Measurements from ENCODE around the gene ZNF839. TPM values are rescaled to one million over a fixed set of nuclear protein-coding genes. Genes with fewer than 3 reads are reported as not detected.

ZNF839 gene
- total and polyA plus RNA-seq, 2 of the 4 experiments (the other 2 are of a cell fraction): 5.7 to 10.7 TPM

DNA sequence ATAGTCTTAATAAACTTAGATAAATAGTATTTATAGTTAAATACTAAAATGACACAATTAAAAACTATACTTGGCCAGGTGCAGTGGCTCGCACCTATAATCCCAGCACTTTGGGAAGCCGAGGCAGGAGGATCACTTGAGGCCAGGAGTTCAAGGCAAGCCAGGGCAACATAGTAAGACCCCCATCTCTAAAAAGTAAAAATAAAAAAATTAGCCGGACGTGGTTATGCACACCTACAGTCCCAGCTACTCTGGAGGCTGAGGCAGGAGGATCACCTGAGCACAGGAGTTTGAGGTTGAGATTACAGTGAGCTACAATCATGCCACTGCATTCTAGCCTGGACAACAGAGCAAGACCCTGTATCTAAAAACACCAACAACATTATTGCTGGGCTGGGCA lies 27.1 kb downstream of the ZNF839 start:
- TF ChIP-seq RAD21 (IDR thresholded peaks at IDR 0.05; ENCODE audit: low read length) (no peak), FOS (IDR thresholded peaks at IDR 0.05; ENCODE audit: low read depth, low read length) (no peak), POLR2A (IDR thresholded peaks at IDR 0.05; ENCODE audit: low read depth, low read length) (no peak), RFX5 (IDR thresholded peaks at IDR 0.05; ENCODE audit: low read depth, low read length) (no peak), CHD1 (IDR thresholded peaks at IDR 0.05; ENCODE audit: low read depth, low read length) (no peak), BHLHE40 (IDR thresholded peaks at IDR 0.05; ENCODE audit: low read depth, low read length) (no peak), NFE2L2 (IDR thresholded peaks at IDR 0.05; ENCODE audit: low read depth, low read length) (no peak)
- WGBS, 2 experiments (ENCODE audit: extremely low coverage in 2 of 2, insufficient read length in 1 of 2): no CpG with 5 or more reads among the region's 4 CpGs
- dilution Hi-C loops (cut with HindIII; ENCODE audit: low sequenced_read_pairs, unreplicated experiment): no loop called here

More for the DNA sequence above, 27.1 kb downstream of the ZNF839 start:
- Histone ChIP-seq H3K14ac (replicated peaks; ENCODE audit: low read depth, low read length) (no peak overlapping the region), H2AFZ (replicated peaks; ENCODE audit: low read length, poor library complexity) (no peak overlapping the region), H4K8ac (ENCODE audit: low read depth in 2 of 2, low read length in 2 of 2) (no peak overlapping the region), H3K9me3 (ENCODE audit: control insufficient read depth, insufficient read depth, low read length) (no peaks in the 10 kb centered on the region), H3K79me1 (ENCODE audit: low read depth in 1 of 2, low read length in 2 of 2) (0 out of 4 replicates have a peak, but pooled peaks cover 0 to 4% of the 10 kb centered on the region in 2 experiments), H2AK9ac (replicated peaks; ENCODE audit: low read depth, low read length, poor library complexity) (no peak overlapping the region), H2BK20ac (ENCODE audit: low read depth, low read length) (no peak overlapping the region), H3K36me3 (ENCODE audit: control insufficient read depth, insufficient read depth, low read length) (peaks cover 49% of the 10 kb centered on the region), H4K91ac (ENCODE audit: insufficient read depth, low read depth, low read length) (no peak overlapping the region), H3K4me2 (ENCODE audit: low read depth, low read length) (no peak overlapping the region), H3K56ac (ENCODE audit: extremely low read depth, insufficient read depth, low read length) (no peak overlapping the region), H3K9ac (ENCODE audit: low read depth, low read length) (no peak overlapping the region), H4K5ac (ENCODE audit: low read depth, low read length) (no peak overlapping the region), H3K4me1 (ENCODE audit: control insufficient read depth, insufficient read depth, low read length) (no peaks in the 10 kb centered on the region), H3K4me3 (ENCODE audit: insufficient read depth, low read depth, low read length) (no peak overlapping the region), H2AK5ac (ENCODE audit: low read depth, low read length) (no peak overlapping the region), H3K18ac (ENCODE audit: low read depth, low read length) (no peak overlapping the region), H3K27me3 (ENCODE audit: control insufficient read depth, insufficient read depth, low read length) (no peaks in the 10 kb centered on the region), H2BK15ac (ENCODE audit: low read depth, low read length) (no peak overlapping the region), H3K27ac (ENCODE audit: insufficient read depth, low read length) (no peak overlapping the region), H4K20me1 (ENCODE audit: insufficient read depth, low read length) (no peaks in the 10 kb centered on the region; the same call in 1 of the 2 replicates), H3K4ac (ENCODE audit: low read depth, low read length) (no peak overlapping the region), H3K23ac (ENCODE audit: low read depth, low read length) (no peak overlapping the region), H2BK120ac (ENCODE audit: low read depth, low read length) (no peak overlapping the region), H3K9me1 (ENCODE audit: insufficient read depth, low read length) (no peaks in the 10 kb centered on the region), H2BK5ac (ENCODE audit: low read depth, low read length, poor library complexity, severe bottlenecking) (no peak overlapping the region)
- no peak for ATAC-seq (ENCODE audit: low read depth)
- DNase-seq: no peak
- ChIA-PET CTCF (interaction anchor here (0.7 kb wide), 1 partner anchor 30 kb away, joined by 3 read pairs; no protein-coding TSS in a partner anchor), POLR2A (ENCODE audit: unreplicated experiment) (no interaction called here)
- in situ Hi-C loops (cut with MboI; ENCODE audit: low sequenced_read_pairs): no loop called here
- intact Hi-C loops (cut with micrococcal nuclease): no loop called here
- BruUV-seq (replicated peaks): no TSS peak

All from IMR-90 (cell line).